ENCODE measurements around the gene PLCL1. TPM values are rescaled to one million over a fixed set of nuclear protein-coding genes. Genes with fewer than 3 reads are reported as not detected.

The PLCL1 gene
- total RNA-seq: 0.77 and 1.9 TPM in 2 replicates

GRCh38 chr2:197804049-197804757 is at the start of gene PLCL1:
Gene PLCL1 (plus strand): TSS chr2:197804593.

GRCh38 chr2:197784956-197785941 is 19.1 kb upstream of the PLCL1 start, which contains the start of gene BOLL:
Gene BOLL (minus strand): TSS chr2:197785319. CDS start chr2:197781850, 3,469 bp downstream.

Other genes starting within 250 kb of the PLCL1 start
- gene RFTN2, start 129.0 kb upstream of the PLCL1 start, total RNA-seq: 1.7 and 4.2 TPM in 2 replicates
- 3.1 and 4.1 TPM in 2 replicates for gene MARS2, start 99.2 kb upstream of the PLCL1 start, total RNA-seq
- gene BOLL, start 19.3 kb upstream of the PLCL1 start, total RNA-seq: not detected in 2 replicates